DND-41 (cell line): ENCODE results near the gene MECP2.
A peak's percentile ranks its signal among the peaks of the same experiment; 100 is the strongest.

Experiments used
- ATAC-seq: fragments of 200-7000 bp; cut with Tn5 transposase; 3 replicates; pipeline ENCODE4 v1.9.1; 2021; ENCODE audit warnings: low read depth; ENCODE audit not compliant: insufficient read depth
- DNase-seq: peaks from one replicate; pipeline ENCODE4 v3.0.0-alpha.2; 2020
- H2AFZ ChIP-seq: 2 replicates; pipeline ENCODE4 v1.6.0; 2012; ENCODE audit warnings: low read depth, low read length
- H3K27ac ChIP-seq: 2 replicates; pipeline ENCODE4 v1.5.1; 2012; ENCODE audit warnings: low read length, inconsistent platforms
- H3K27me3 ChIP-seq: fragments of 200-600 bp; sonication (generic); 2 replicates; pipeline ENCODE4 v1.6.0; 2012; ENCODE audit warnings: low read length, mild to moderate bottlenecking, inconsistent platforms; ENCODE audit not compliant: insufficient read depth, poor library complexity
- H3K36me3 ChIP-seq: 2 replicates; pipeline ENCODE4 v1.5.1; 2012; ENCODE audit warnings: low read length, inconsistent platforms; ENCODE audit not compliant: insufficient read depth
- H3K4me1 ChIP-seq: 2 replicates; pipeline ENCODE4 v1.5.1; 2012; ENCODE audit warnings: mild to moderate bottlenecking, low read length; ENCODE audit not compliant: insufficient read depth
- H3K4me2 ChIP-seq: 2 replicates; pipeline ENCODE4 v1.6.0; 2012; ENCODE audit warnings: mild to moderate bottlenecking, moderate library complexity, low read length, inconsistent platforms; ENCODE audit not compliant: insufficient read depth
- H3K4me3 ChIP-seq, 2 experiments: fragments of 200-600 bp in 1 of 2; shearing (Covaris generic) in 1 of 2; 2 replicates each; pipeline ENCODE4 v1.5.1; 2012 to 2016; ENCODE audit warnings: inconsistent platforms in 2 of 2, low read length in 2 of 2, mild to moderate bottlenecking in 2 of 2, low read depth in 1 of 2, moderate library complexity in 1 of 2
- H3K79me2 ChIP-seq: 2 replicates; pipeline ENCODE4 v1.6.0; 2012; ENCODE audit warnings: low read length, inconsistent platforms; ENCODE audit not compliant: insufficient read depth
- H3K9ac ChIP-seq: 2 replicates; pipeline ENCODE4 v1.6.0; 2012; ENCODE audit warnings: low read depth, mild to moderate bottlenecking, inconsistent platforms, low read length, moderate library complexity
- H3K9me3 ChIP-seq: 2 replicates; pipeline ENCODE4 v1.5.1; 2012; ENCODE audit warnings: low read length, moderate library complexity, mild to moderate bottlenecking, inconsistent platforms; ENCODE audit not compliant: insufficient read depth, severe bottlenecking
- H4K20me1 ChIP-seq: 2 replicates; pipeline ENCODE4 v1.6.0; 2012; ENCODE audit warnings: low read length; ENCODE audit not compliant: insufficient read depth
- EZH2 ChIP-seq: IDR thresholded peaks from 3 replicates; pipeline ENCODE4 v1.6.1; 2012; ENCODE audit warnings: borderline replicate concordance, low read depth, mild to moderate bottlenecking, moderate library complexity, low read length, inconsistent platforms; ENCODE audit not compliant: severe bottlenecking
- TF ChIP-seq, protein P1 (sequence below): IDR thresholded peaks from 2 replicates; pipeline ENCODE4 v1.5.1; 2012; ENCODE audit warnings: borderline replicate concordance, low read length, moderate library complexity, mild to moderate bottlenecking; ENCODE audit not compliant: poor library complexity, severe bottlenecking; ENCODE audit errors: extremely low read depth

The MECP2 gene

GRCh38 chrX:154016366-154017076 is 81.0 kb downstream of the MECP2 start:
- H2AFZ ChIP-seq, result no peak overlapping the region
- no peak overlapping the region for H3K4me3 ChIP-seq
- no peaks in the 10 kb centered on the region for H3K9me3 ChIP-seq
- peaks cover 11% of the 10 kb centered on the region for H4K20me1 ChIP-seq
- peak overlapping the region; percentile 21 for H3K9ac ChIP-seq
- H3K27me3 ChIP-seq, result no peaks in the 10 kb centered on the region
- H3K4me1 ChIP-seq, result peaks cover 31% of the 10 kb centered on the region
- H3K27ac ChIP-seq, result no peak overlapping the region
- DNase-seq (no peak), ATAC-seq (no peak)
- H3K4me2 ChIP-seq, result peak overlapping the region; percentile 33; the same call in 1 of the 2 replicates
- H3K36me3 ChIP-seq, result peaks cover 63% of the 10 kb centered on the region
- peaks cover 47% of the 10 kb centered on the region for H3K79me2 ChIP-seq
- TF ChIP-seq, protein P1, sequence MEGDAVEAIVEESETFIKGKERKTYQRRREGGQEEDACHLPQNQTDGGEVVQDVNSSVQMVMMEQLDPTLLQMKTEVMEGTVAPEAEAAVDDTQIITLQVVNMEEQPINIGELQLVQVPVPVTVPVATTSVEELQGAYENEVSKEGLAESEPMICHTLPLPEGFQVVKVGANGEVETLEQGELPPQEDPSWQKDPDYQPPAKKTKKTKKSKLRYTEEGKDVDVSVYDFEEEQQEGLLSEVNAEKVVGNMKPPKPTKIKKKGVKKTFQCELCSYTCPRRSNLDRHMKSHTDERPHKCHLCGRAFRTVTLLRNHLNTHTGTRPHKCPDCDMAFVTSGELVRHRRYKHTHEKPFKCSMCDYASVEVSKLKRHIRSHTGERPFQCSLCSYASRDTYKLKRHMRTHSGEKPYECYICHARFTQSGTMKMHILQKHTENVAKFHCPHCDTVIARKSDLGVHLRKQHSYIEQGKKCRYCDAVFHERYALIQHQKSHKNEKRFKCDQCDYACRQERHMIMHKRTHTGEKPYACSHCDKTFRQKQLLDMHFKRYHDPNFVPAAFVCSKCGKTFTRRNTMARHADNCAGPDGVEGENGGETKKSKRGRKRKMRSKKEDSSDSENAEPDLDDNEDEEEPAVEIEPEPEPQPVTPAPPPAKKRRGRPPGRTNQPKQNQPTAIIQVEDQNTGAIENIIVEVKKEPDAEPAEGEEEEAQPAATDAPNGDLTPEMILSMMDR, result no peak
- TF ChIP-seq EZH2, result no peak

DNA sequence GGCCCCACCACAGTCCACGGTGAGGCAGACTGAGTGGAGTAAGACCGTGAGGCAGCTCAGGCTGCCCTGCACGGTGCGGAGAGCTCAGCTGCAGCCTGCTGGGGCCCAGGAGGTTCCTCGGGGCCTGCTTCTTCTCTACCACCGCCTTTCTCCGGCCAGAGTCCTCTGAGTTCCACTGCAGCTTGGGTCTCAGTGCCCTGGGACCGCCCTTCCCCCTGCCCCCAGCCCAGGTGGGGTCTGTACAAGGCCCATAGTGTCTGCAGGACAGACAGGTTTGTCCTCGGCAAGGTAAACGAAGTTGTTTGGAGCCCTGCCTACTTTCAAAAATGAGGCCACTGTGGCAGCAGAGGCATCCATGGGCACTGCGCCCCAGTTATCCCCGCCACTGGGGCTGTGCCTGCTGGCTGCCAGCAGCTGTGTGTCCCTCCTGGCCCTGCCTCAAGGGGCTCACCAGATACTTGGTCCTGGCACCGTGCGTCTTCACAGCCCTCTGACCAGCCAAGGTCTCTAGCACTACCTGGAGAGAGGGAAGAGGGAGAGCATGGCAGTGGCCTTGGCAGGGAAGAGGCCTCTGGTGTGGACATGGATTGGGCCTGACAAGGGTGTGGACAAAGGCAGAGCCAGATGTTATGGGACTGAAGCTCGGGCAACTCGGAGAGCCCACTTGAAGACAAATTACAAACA is 81.8 kb downstream of the MECP2 start:
- DNase-seq (no peak), ATAC-seq (no peak)
- Histone ChIP-seq H3K27ac (no peak overlapping the region), H3K79me2 (peaks cover 40% of the 10 kb centered on the region), H3K4me3 (no peak overlapping the region), H3K36me3 (peaks cover 71% of the 10 kb centered on the region), H3K4me1 (peaks cover 24% of the 10 kb centered on the region), H3K4me2 (no peak overlapping the region), H4K20me1 (peaks cover 11% of the 10 kb centered on the region), H3K9me3 (no peaks in the 10 kb centered on the region), H2AFZ (no peak overlapping the region), H3K9ac (no peak overlapping the region), H3K27me3 (no peaks in the 10 kb centered on the region)
- no peak for TF ChIP-seq EZH2
- TF ChIP-seq, protein P1, result no peak

DNA sequence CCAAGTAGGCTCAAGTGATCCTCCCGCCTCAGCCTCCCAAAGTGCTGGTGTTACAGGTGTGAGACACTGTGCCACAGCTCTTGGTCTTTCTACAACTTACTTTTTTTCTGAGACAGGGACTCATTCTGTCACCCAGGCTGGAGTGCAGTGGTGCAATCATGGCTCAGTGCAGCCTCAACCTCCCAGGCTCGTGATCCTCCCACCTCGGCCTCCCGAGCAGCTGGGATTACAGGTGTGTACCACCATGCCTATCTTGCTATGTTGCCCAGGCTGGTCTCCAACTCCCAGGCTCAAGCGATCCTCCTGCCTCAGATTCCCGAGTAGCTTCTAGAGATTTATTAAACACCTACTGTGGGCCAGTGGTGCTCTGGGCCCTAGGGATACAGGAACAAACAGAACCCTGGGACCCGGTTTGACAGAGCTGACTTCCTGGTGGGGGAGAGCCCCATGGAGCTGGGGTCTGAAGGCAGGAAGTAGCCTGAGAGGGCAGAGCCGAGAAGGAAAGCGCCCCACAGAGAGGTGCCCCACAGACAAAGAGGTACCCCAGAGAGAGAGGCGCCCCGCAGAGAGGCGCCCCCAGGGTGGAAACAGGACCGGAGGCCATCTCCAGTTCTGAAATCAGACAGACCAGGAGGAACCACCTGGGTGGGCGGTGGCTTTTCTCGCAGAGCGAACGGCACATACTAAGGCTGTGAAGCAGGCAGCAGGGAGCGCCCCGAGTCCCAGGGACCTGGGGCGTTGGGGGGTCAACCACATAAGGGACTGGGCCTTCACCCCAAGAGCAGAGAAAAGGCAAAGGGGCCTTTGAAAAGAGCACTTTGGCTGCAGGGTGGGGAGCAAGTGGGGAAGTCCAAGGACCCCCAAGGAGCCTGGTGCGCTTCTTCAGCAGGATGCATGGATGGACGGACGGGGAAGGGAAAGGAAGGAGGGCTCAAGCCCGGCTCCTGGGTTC is 82.8 kb downstream of the MECP2 start:
- no peak overlapping the region for H3K4me3 ChIP-seq
- TF ChIP-seq, protein P1, result no peak
- TF ChIP-seq EZH2, result no peak
- peaks cover 11% of the 10 kb centered on the region for H4K20me1 ChIP-seq
- peaks cover 20% of the 10 kb centered on the region for H3K4me1 ChIP-seq
- H3K9me3 ChIP-seq, result no peaks in the 10 kb centered on the region
- H3K4me2 ChIP-seq, result no peak overlapping the region
- H3K27me3 ChIP-seq, result no peaks in the 10 kb centered on the region
- no peak for ATAC-seq
- no peak overlapping the region for H3K9ac ChIP-seq
- no peak for DNase-seq
- no peak overlapping the region for H3K27ac ChIP-seq
- peaks cover 77% of the 10 kb centered on the region for H3K36me3 ChIP-seq
- no peak overlapping the region for H2AFZ ChIP-seq
- peaks cover 33% of the 10 kb centered on the region for H3K79me2 ChIP-seq
